ENCODE results near the gene TEX14.

GRCh38 chr17:58564971-58565370, 126.9 kb downstream of the TEX14 start:
- no peak for TF ChIP-seq POLR2AphosphoS5 (IDR thresholded peaks at IDR 0.05; ENCODE audit: insufficient read depth, low read depth, low read length)
- TF ChIP-seq POLR2A (IDR thresholded peaks at IDR 0.05; ENCODE audit: low read depth, low read length), result no peak
- no peak for TF ChIP-seq MYC (IDR thresholded peaks at IDR 0.05; ENCODE audit: low read depth, low read length)

Measured in endothelial cell of umbilical vein (primary cell).